MV-4-11 (cell line): ENCODE measurements around the gene DDIT4.
"Not testable (repeated sequence)": the region's sequence is repeated elsewhere in the genome, so short reads cannot be mapped to it uniquely, and the experiment has no call there.

Experiments used
- DNase-seq: peaks from one replicate; lab custom pipeline; 2025; lab: John Stamatoyannopoulos, UW

The DDIT4 gene

DNA sequence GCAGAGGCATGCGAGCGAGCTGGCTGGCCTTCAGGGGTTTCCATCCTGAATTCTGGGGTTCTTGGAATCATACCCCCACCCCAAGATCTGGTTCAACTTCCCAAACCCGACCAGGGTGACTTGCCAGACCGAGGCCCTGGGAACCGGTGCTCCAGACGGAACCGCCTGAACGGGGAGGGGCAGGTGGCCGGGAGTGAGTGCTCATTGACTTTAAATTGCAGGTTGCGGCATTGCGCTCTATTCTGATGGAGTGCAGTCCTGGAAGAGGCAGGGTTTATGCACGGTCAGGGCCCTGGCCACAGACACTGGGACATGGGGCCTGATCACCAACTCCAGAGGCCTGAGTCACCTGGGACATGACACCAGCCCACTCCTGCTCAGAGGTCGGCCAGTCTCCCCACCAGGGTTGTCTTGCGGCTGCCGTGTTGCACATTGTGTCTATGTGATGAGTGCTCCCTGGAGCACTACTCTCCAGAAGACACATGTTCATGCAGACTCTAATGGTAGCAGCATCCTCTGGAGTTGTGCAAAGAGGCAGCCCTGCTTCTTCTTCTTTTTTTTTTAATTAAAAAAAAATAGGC, 5.8 kb upstream of the DDIT4 start:
- DNase-seq, result no peak

DNA sequence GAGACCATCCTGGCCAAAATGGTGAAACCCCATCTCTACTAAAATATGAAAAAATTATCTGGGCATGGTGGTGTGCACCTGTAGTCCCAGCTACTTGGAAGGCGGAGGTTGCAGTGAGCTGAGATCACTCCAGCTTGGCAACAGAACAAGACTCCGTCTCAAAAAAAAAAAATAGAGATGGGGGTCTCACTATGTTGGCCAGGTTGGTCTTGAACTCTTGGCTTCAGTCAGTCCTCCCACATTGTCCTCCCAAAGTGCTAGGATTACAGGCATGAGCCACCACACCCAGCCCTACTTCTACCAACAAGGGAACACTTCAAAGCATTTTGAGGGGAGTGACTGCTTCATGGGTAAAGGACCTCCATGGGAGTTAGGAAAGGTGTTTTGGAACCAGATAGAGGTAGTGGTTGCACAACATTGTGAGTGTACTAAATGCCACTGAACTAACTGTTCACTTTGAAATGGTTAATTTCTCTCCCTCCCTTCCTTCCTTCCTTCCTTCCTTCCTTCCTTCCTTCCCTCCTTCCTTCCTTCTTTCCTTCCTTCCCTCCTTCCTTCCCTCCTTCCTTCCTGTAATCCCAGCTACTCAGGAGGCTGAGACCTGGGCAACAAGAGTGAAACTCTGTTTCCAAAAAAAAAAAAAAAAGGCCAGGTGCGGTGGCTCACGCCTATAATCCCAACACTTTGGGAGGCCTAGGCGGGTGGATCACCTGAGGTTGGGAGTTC, 5.1 kb upstream of the DDIT4 start:
- DNase-seq, result not testable (repeated sequence)

DNA sequence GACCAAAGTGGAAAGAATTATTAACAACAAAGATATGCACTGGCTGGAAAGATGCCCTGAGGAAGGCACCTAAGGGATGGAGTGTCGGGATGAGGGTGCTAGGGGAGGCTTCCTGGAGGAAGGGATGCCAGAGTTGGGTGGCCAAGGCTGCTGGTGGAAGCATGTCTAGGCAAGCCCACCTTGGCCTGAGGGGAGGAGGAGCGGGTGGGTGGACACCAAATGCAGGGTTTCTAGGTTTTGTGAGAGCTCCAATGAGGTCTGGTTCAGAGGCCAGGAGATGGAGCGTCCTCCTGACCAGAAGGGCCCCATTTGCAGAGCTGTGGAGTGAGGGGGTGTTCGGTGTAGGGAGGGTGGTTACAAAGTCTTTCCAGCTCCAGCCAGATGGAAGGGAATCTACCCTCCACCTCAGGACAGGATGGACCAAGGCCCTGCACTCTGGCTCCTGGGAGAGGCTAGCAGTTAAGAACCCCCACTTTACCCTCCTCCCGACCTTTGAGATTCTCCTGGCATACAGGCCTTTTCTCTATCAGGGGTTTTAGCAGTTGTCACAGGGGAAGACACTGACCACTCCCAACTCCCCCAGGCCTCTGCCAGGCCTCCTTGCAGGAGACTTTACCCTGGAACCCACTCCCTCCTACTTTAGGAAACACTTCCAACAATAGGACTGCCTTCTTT, 3.0 kb upstream of the DDIT4 start:
- DNase-seq, result no peak

DNA sequence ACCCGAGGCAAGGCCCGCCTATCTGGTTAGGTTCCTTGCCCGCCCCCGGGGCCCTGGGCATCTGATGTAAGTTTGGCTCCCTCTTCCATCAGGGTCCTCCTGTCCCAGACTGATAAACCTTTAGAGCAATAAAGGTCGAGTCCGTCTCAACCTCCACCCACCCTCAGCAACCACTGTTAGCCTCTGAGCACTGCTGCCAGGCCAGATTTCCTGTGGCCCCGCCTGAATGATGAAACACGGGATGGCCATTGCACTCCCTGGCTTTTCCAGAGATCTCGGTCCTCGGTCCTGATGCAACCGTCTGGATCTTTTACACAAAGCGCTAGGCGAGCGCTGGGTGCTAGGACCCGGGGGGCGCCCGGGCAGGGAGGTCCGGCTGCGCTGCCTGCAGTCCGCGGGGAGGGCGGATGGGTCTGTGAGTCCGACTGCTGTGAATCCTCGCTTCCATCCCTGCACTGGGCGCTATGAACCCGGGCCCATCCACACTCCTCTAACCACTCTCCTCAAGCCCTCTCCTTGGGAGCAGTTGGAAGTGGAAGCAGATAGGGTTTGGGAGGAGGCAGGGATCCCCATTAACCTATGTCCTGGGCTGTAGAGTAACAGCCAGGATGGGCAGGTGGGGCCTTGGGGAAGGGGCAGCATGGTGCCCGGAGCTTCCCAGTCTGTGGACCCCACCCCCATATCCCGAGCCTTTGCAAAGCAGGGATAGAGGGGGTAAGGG, 875 bp upstream of the DDIT4 start:
- DNase-seq, result peak; percentile 78

DNA sequence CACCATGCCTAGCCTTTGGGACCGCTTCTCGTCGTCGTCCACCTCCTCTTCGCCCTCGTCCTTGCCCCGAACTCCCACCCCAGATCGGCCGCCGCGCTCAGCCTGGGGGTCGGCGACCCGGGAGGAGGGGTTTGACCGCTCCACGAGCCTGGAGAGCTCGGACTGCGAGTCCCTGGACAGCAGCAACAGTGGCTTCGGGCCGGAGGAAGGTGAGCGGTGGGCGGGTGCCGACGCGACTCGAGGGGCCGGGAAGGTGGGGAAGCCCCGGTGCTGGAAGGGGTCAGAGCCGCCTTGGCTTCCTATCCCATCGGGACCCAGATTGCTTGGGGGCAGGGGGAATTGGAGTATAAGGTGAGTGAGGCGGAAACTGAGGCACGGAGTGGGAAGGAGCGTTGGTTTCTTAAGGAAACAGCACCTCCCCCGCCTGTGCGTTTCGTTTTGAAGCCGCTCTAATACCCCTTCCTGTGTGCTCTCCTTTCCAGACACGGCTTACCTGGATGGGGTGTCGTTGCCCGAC, 547 bp downstream of the DDIT4 start:
- DNase-seq, result no peak

DNA sequence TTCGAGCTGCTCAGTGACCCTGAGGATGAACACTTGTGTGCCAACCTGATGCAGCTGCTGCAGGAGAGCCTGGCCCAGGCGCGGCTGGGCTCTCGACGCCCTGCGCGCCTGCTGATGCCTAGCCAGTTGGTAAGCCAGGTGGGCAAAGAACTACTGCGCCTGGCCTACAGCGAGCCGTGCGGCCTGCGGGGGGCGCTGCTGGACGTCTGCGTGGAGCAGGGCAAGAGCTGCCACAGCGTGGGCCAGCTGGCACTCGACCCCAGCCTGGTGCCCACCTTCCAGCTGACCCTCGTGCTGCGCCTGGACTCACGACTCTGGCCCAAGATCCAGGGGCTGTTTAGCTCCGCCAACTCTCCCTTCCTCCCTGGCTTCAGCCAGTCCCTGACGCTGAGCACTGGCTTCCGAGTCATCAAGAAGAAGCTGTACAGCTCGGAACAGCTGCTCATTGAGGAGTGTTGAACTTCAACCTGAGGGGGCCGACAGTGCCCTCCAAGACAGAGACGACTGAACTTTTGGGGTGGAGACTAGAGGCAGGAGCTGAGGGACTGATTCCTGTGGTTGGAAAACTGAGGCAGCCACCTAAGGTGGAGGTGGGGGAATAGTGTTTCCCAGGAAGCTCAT, 1.1 kb downstream of the DDIT4 start:
- no peak for DNase-seq

DNA sequence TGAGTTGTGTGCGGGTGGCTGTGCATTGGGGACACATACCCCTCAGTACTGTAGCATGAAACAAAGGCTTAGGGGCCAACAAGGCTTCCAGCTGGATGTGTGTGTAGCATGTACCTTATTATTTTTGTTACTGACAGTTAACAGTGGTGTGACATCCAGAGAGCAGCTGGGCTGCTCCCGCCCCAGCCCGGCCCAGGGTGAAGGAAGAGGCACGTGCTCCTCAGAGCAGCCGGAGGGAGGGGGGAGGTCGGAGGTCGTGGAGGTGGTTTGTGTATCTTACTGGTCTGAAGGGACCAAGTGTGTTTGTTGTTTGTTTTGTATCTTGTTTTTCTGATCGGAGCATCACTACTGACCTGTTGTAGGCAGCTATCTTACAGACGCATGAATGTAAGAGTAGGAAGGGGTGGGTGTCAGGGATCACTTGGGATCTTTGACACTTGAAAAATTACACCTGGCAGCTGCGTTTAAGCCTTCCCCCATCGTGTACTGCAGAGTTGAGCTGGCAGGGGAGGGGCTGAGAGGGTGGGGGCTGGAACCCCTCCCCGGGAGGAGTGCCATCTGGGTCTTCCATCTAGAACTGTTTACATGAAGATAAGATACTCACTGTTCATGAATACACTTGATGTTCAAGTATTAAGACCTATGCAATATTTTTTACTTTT, 1.8 kb downstream of the DDIT4 start:
- no peak for DNase-seq

DNA sequence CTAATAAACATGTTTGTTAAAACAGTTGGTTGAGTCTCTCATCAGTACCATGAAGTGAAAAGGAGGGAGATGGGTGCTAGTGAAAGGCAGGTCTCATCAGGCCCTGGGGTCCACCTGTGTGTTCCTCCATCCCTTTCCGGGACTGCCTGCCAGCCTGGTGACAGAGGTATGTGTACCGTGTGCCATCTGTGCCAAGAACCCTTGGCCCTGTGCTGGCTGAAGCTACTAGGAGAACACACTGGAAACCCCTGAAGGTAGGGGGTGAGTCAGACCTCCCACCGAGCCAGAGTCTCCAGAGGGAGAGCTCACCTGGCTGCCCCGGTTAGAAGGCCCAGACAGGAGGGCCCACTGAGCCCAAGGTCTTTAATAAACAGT, 2.3 kb downstream of the DDIT4 start:
- no peak for DNase-seq

DNA sequence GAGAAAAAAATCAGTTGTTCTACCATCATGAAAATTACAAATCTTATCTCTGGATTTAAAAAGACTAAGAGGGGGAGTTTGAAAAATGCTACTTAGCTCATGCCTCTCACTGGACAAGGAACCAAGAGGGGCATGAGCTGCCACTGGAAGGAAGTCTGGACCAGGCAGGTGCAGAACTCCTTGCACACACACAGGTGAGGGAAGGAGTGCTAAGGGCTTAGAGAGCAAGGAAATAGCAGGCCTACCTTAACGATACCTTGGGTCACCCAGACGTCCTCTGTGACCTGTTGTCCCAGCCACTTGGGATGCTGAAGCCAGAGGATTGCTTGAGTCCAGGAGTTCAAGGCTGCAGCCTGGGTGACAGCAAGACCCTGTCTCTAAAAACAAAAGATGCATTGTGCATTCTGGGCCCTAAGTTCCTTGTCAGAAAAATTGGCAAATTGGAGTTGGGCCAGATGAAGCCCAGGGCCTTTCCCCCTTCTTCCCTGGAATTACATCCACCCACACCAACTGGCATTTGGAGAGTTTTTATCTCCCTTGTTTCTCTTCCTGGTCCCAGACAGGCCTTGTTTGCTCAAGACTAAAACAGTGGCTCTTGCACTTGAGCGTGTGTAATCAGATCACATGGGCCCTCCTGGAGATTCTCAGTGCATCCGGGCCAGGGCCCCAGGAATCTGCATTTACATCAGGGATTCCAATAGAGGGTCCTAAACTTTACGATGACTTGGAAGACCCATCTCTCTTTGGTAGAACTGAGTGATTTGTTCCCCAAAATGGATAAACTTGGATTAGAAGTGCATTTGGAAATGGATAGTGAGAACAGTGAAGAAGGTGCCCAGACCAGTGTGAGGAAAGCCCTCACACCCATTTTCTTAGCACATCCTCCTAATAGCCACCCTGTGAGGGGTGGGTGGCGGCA, 3.0 kb downstream of the DDIT4 start:
- DNase-seq, result no peak

DNA sequence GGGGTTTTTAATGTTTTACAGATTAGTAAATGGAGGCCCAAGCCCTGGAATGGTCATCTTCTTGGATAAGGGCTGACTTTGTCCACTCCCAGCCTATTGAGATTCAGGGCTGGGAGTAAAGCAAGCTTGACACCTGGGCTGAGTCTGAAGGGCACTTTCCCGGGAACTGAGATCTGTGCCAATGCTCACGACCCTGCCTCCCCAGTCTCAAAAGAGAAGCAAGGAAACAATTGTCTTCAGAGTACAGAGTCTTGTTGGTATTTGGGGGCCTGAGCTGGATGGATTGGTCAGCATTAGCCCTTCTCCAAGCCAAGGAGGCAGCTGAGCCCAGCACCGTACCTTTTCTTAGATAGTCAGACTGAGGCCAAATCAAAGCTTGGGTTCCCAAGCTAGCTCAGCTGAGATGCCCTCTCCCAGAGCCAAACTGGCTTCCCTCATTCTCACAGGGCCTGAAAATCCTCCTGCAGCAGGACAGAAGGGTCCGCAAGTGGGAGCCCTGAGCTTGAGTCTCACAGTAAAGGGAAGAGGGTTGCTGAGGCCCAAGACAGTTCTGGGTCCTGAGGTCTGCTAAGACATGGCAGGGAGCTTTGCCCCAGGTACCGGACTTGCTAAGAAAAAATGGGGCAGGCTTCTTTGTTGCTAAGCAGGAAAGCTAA, 3.7 kb downstream of the DDIT4 start:
- no peak for DNase-seq

DNA sequence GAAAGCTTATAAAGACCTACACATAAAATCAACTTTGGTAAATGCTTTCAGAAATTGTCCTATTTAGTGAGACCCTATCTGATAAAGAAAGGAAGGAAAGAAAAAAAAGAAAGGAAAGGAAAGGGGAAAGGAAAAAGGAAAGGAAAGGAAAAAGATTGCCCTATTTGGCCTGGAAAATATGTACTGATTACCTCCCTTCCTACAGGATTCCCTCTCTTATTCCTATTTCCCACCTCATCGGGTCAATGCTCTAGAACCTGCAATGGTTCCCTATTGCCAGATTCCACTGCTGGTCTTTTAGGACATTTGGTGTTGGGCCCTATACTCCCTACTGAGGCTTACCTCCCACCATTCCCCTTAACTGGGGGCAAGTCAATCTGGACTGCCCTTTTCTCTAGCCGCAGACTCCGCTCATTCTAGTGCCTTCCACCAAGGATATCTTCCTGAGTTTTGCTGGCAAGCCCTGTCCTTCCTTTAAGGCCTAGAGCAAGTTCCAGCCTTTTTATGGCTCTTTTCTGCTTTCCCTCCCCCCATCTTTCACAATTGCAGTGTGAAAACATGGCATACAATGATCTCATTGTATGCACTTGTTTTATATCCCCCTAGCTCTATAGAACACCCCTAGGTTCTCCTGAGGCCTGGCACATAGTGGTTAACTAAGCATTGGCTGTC, 4.4 kb downstream of the DDIT4 start:
- DNase-seq, result no peak

DNA sequence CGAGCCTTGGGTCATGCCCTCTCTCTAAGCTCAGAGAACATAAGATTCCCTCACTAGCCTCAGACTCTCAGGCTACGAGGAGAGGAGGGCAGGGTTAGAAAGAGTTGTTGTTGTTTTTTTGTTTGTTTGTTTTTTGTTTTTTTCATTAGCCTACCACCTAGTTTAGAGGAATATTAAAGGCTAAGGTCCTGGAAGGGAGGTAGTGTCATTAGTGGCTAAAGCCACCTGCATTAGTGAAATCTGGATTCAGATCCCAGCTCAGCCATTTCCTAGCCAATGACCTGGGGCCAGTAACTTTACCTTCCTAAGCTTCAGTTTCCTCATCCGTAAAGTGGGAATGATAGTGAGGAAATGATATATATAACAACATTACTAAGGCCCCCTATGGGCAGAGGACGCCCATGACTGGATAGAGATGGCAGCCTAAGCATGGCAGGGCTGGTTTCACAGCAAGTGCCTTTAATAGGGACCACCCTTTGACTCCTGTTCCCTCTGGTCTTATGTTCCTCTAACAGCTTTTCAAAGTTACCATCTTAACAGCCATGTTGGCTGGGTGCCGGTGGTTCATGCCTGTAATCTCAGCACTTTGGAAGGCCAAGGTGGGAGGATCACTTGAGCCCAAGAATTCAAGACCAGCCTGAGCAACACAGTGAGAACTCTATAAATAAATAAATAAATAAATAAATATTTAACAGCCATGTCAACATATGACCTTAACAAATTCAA, 5.1 kb downstream of the DDIT4 start:
- DNase-seq, result no peak

DNA sequence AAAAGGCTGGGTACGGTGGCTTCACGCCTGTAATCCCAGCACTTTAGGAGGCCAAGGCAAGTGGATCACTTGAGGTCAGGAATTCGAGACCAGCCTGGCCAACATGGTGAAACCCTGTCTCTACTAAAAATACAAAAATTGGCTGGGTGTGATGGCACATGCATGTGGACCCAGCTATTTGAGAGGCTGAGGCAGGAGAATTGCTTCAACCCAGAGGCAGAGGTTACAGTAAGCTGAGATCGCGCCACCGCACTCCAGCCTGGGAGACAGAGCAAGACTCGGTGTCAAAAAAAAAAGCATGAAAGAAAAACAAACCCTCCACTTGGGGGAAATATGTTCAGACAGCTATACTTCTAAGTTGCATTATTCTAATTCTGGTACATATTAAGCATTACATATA, 5.9 kb downstream of the DDIT4 start:
- DNase-seq, result not testable (repeated sequence)

DNA sequence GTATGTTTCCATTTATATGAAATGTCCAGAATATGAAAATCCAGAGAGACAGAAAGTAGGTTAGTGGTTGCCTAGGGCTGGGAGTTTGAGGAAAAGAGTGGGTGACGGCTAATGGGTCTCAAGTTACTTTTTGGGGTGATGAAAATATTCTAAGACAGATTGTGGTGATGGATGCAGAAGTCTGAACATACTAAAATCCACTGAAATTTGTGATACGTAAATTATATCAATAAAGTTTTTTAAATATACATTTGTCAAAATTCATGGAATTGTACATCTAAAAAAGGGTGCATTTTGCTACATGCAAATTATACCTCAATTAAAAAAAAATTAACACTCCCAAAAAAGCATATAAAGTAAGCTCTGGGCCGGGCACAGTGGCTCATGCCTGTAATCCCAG, 9.4 kb downstream of the DDIT4 start:
- no peak for DNase-seq

DNA sequence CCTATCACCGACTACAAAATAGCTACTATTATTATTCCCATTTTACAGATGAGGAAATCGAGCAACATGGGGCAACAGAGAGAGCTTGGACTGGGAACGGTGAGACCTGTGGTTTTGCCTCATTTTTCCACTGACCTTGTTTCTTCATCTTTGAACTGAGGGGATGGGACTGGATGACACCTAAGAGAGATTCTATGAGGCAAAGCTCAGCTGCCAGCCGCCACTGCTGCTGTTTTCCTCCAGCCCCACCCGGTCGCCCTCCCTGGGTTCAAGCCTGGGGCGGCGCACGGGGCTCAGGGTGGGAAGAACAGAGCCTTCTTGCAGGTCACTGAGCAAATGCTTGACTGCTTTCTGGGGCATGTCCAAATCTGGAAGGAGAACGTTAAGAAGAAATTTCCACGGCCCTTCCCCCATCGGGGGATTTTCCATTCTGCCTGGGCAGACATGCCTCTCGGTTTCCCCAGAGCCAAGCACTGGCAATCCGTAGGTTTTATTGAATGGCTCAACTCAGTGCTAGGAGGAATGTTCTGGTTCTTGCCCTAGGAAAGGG, 12.3 kb downstream of the DDIT4 start:
- DNase-seq, result no peak

DNA sequence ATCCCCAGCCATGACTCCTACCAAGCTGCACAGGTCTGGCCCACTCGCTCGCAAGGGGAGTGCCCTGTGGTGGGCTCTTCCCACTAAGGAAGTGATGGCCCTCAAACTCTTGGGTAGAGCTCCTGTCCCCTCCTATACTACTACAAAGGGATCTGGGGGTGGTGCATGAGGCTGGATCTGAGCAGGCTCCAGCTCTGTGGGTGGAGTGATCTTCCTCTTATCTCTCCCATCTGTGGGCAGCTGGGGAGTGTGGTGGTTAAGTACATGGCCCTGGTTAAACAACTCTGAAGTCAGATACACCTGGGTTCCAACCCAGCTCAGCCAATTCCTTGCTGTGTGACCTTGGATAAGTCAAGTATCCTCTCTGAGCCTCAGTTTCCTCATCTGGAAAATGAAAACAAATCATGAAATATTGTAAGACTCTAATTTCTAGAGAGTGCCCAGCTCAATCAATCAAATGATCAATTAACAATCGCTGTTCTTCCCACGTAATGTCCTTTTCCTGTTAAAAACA, 17.4 kb downstream of the DDIT4 start:
- peak; percentile 49 for DNase-seq

DNA sequence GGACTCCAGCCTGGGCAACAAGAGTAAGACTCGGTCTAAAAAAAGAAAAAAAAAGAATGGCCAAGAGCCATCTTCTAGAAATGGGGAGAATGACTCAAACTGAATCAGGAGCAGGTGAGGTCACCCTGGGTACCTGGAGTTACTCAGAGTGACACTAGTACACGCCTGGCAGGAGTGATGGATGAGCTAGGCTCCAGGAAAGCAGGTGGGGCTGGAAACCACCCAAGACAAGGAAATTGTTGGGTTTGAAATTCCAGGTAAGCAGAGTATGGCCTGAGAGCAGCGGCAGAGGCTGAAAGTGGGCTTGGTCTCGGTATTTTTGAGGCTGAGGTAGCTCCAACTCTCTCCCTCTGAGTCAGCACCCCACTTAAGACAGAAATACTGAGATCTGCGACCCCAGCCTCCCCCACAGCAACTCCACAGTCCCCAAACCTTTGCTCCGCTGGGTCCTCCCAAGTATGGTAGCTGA, 18.5 kb downstream of the DDIT4 start:
- DNase-seq, result no peak

DNA sequence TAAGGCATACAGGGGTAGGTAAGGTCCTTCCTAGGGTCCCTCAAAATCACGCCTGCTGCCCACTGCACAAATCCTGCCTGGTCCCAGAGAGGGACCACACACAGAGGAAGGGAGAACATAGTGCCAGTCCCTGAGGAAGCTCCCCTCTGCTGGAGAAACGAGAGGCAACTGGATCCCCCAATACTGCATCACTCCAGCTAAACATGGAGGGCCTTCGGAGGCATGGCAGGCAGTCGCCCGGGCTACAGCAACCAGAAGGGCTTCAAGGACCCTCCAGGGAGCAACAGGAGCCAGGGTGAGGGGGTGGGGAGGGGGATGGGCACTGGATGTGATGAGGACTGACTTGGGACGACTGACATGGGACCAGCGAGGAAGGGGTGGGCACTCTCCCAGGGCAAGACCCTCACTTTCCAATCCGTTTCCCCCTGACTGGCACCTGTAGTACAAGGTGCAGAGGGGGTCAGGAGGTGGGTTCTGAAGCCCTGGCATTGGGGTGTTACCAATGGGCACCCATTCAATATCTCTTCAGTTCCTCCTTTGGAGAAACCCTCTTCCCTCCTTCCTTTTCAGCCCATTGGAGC, 21.7 kb downstream of the DDIT4 start:
- no peak for DNase-seq
